RWPE2 (cell line): ENCODE data around the gene NBL1.

Experiments
- ATAC-seq: fragments of 200-7000 bp; cut with Tn5 transposase; 3 replicates; pipeline ENCODE4 v1.9.1; 2021; ENCODE audit warnings: low read depth
- DNase-seq: peaks from one replicate; pipeline ENCODE4 v3.0.0-alpha.2; 2020; ENCODE audit warnings: low spot score
- H3K27ac ChIP-seq: fragments of 450-650 bp; 2 replicates; pipeline ENCODE4 v1.5.1; 2017; ENCODE audit warnings: mild to moderate bottlenecking; ENCODE audit not compliant: poor library complexity, severe bottlenecking
- H3K27me3 ChIP-seq: fragments of 250-450 bp; sonication (Bioruptor Pico); 2 replicates; pipeline ENCODE4 v1.5.1; 2021; ENCODE audit warnings: mild to moderate bottlenecking, moderate library complexity; ENCODE audit not compliant: insufficient read depth, poor library complexity, severe bottlenecking
- H3K36me3 ChIP-seq: fragments of 250-450 bp; sonication (Bioruptor Pico); 2 replicates; pipeline ENCODE4 v1.5.1; 2020; ENCODE audit warnings: low read depth, mild to moderate bottlenecking, moderate library complexity
- H3K4me1 ChIP-seq: fragments of 250-450 bp; sonication (Bioruptor Pico); 2 replicates; pipeline ENCODE4 v1.5.1; 2021; ENCODE audit warnings: mild to moderate bottlenecking, moderate library complexity; ENCODE audit not compliant: insufficient read depth, poor library complexity, severe bottlenecking
- H3K4me3 ChIP-seq: fragments of 250-450 bp; sonication (Bioruptor Pico); 2 replicates; pipeline ENCODE4 v1.5.1; 2021; ENCODE audit warnings: mild to moderate bottlenecking, moderate library complexity; ENCODE audit not compliant: severe bottlenecking
- H3K9me3 ChIP-seq: fragments of 250-450 bp; sonication (Bioruptor Pico); 2 replicates; pipeline ENCODE4 v1.5.1; 2021; ENCODE audit warnings: mild to moderate bottlenecking, moderate library complexity; ENCODE audit not compliant: severe bottlenecking
- CTCF ChIP-seq: fragments of 450-650 bp; IDR thresholded peaks from one replicate; pipeline ENCODE4 v1.5.1; 2017; ENCODE audit warnings: mild to moderate bottlenecking, moderate library complexity; ENCODE audit not compliant: poor library complexity, severe bottlenecking

The NBL1 gene

DNA sequence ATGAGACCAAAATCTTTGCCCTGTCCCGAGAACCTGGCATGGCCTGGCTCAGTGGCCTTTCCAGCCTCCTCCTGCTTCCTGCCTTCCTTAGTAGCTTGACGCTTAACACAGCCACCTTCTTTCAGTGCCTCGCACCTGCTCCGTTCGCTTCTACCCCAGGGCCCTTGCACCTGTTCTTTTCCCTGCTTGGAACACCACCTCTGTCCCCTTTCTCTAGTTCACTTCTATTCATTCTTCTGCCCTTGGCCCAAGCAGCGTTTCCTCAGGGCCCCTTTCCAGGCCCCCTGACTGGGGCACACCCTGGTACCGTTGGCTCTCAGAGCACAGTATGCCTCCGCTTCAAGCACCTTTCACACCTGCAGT lies 11.6 kb downstream of the NBL1 start:
- H3K27ac ChIP-seq = no peak overlapping the region
- no peak for TF ChIP-seq CTCF
- H3K4me3 ChIP-seq = no peak overlapping the region
- DNase-seq = no peak
- no peak for ATAC-seq
- peaks cover 7% of the 10 kb centered on the region; the same call in 1 of the 2 replicates for H3K36me3 ChIP-seq
- H3K9me3 ChIP-seq = no peaks in the 10 kb centered on the region
- H3K27me3 ChIP-seq = no peaks in the 10 kb centered on the region
- H3K4me1 ChIP-seq = peaks cover 28% of the 10 kb centered on the region

DNA sequence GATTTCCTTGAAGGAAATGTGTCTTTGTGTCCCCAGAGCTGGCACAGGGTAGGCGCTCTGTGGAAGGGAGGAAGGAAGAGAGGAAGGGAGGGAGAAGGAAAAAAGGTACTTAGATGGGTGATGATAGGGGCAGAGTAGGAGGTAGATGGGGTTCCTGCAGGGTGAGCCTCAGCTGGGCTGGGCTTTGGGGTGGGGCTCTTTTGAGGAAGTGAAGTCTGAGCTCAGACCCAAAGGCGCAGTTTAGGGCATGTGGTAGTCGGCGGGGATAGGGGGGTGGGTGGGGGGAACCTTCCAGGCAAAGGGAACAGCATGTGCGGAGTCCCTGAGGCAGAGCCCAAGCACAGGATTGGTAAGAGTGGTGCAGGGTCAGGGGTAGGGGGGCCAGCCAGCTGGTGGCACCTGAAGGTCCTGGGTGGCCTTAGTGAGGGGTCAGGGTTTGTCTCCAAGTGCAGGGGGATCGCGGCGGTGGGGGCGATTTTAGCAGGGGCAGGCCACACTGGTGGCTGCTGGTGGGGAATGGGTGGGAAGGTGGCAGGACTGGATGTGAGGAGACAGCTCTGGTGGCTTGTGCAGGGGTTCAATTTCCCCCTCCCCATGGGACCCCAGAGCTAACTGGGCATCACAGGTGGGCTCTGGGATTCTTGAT lies 12.1 kb downstream of the NBL1 start:
- H3K27me3 ChIP-seq = no peaks in the 10 kb centered on the region
- ATAC-seq (no peak), DNase-seq (no peak)
- no peak for TF ChIP-seq CTCF
- H3K9me3 ChIP-seq = no peaks in the 10 kb centered on the region
- no peak overlapping the region for H3K4me3 ChIP-seq
- peaks cover 7% of the 10 kb centered on the region; the same call in 1 of the 2 replicates for H3K36me3 ChIP-seq
- peaks cover 25% of the 10 kb centered on the region for H3K4me1 ChIP-seq
- H3K27ac ChIP-seq = no peak overlapping the region

GRCh38 chr1:19656780-19657466 lies 12.8 kb downstream of the NBL1 start:
- TF ChIP-seq CTCF = no peak
- DNase-seq (no peak), ATAC-seq (no peak)
- Histone ChIP-seq H3K27me3 (no peaks in the 10 kb centered on the region), H3K4me1 (peaks cover 22% of the 10 kb centered on the region), H3K4me3 (no peak overlapping the region), H3K27ac (no peak overlapping the region), H3K9me3 (no peaks in the 10 kb centered on the region), H3K36me3 (peaks cover 7% of the 10 kb centered on the region; the same call in 1 of the 2 replicates)

DNA sequence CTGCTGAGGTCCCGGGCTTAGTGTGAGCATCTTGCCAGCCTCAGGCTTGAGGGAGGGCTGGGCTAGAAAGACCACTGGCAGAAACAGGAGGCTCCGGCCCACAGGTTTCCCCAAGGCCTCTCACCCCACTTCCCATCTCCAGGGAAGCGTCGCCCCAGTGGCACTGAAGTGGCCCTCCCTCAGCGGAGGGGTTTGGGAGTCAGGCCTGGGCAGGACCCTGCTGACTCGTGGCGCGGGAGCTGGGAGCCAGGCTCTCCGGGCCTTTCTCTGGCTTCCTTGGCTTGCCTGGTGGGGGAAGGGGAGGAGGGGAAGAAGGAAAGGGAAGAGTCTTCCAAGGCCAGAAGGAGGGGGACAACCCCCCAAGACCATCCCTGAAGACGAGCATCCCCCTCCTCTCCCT lies 13.4 kb downstream of the NBL1 start:
- no peak overlapping the region for H3K27ac ChIP-seq
- ATAC-seq = no peak
- peaks cover 7% of the 10 kb centered on the region; the same call in 1 of the 2 replicates for H3K36me3 ChIP-seq
- H3K4me1 ChIP-seq = peaks cover 16% of the 10 kb centered on the region
- H3K27me3 ChIP-seq = no peaks in the 10 kb centered on the region
- DNase-seq = no peak
- no peaks in the 10 kb centered on the region for H3K9me3 ChIP-seq
- no peak overlapping the region for H3K4me3 ChIP-seq
- TF ChIP-seq CTCF = no peak

DNA sequence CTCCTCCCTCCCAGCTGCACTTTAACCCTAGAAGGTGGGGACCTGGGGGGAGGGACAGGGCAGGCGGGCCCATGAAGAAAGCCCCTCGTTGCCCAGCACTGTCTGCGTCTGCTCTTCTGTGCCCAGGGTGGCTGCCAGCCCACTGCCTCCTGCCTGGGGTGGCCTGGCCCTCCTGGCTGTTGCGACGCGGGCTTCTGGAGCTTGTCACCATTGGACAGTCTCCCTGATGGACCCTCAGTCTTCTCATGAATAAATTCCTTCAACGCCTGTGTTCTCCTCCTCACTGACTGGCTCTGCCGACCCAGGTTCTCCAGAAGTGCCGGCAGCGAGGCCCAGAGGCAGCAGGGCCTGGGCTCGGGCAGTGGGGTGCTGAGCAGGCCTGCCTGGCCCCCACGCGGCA lies 14.1 kb downstream of the NBL1 start:
- Histone ChIP-seq H3K9me3 (no peaks in the 10 kb centered on the region), H3K36me3 (peaks cover 7% of the 10 kb centered on the region; the same call in 1 of the 2 replicates), H3K27me3 (peaks cover 4% of the 10 kb centered on the region), H3K4me3 (no peak overlapping the region), H3K4me1 (peaks cover 13% of the 10 kb centered on the region), H3K27ac (no peak overlapping the region)
- no peak for TF ChIP-seq CTCF
- ATAC-seq (no peak), DNase-seq (no peak)
